ENCODE measurements around the gene NCKAP1.

DNA sequence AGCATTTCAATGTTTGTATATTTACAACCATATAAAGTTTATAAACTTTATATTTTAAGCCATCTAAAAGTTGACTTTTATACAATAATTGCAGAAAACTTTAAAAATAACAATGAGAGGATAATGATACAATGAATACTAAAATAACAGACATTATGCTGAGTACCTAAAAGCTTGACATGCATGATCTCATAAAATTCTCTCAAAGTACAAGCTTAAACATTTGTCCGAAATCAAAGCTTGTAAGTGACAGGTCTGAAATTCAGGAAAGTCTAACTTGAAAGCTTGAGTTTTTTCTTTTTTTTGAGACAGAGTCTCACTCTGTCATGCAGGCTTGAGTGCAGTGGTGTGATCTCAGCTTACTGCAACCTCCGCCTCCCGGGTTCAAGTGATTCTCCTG, 87.7 kb downstream of the NCKAP1 start:
- TF ChIP-seq FOXK2 (IDR thresholded peaks at IDR 0.05): no peak
- no peak for TF ChIP-seq FOXM1 (IDR thresholded peaks at IDR 0.05; ENCODE audit: borderline replicate concordance)
- TF ChIP-seq FOXA1 (IDR thresholded peaks at IDR 0.05): no peak
- TF ChIP-seq ARNT (IDR thresholded peaks at IDR 0.05): no peak
- no peak for TF ChIP-seq NFRKB (IDR thresholded peaks at IDR 0.05)
